Measurements from ENCODE around the gene IQSEC2.

The IQSEC2 gene

DNA sequence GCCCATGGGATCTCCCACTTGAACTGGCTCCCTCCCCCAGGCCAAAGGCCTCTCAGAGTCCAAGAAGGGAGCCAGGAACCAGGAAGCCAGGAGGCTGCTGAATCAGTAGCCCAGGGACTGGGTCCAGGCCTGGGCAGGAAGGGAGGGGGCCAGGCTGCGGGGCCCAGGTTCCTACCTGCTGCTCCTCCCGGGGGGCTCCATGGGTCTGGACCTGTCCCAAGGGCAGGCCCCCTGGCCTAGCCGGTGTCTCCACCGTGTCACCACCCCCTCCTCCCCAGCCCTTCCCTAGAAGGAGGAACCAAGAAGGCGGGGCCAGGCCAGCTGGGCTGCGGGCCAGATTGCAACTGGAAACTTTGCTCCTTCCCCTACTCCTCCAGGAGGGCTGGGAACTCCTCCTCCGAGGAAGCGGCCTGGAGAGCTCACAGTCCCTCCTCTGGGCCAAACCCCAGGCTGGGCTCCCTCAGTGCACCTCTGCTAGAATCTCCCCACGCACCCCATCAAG lies at the start of gene IQSEC2:
Gene IQSEC2 (minus strand): TSS at position 264 of the 502 bp plus-strand sequence.
- Mint-ChIP-seq H3K36me3 (no peaks in the 10 kb centered on the region), H3K27ac (peak within 1 kb of the TSS; percentile 54), H3K4me1 (peaks cover 14 to 18% of the 10 kb centered on the region in 2 donors), H3K27me3 (peaks cover 0 to 42% of the 10 kb centered on the region in 2 donors), H3K9me3 (no peaks in the 10 kb centered on the region), H3K4me3 (peak within 1 kb of the TSS in 1 of 2 donors; percentile 70)
- ATAC-seq (replicated peaks) (no peak), DNase-seq (no peak)

DNA sequence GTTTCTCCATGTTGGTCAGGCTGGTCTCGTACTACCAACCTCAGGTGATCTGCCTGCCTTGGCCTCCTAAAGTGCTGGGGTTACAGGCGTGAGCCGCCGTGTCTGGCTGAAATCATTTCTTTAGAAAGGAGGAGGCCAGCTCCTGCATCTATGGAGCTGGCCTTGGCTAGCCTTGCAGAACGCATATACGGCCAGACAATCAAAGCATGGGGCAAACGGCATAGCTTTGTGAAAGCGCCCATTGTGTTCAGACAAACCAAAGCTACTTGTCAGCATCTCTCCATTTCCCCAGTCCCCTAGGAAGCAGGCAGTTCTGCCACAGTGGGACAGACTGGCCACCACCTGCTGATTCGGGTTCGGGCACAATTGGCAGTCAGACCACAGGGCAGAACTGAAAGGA lies 48.9 kb upstream of the IQSEC2 start:
- no peaks in the 10 kb centered on the region for H3K4me1 Mint-ChIP-seq
- peaks cover 48 to 65% of the 10 kb centered on the region in 2 donors for H3K27me3 Mint-ChIP-seq
- no peak for DNase-seq
- H3K9me3 Mint-ChIP-seq = no peaks in the 10 kb centered on the region
- H3K4me3 Mint-ChIP-seq = no peak overlapping the region
- H3K27ac Mint-ChIP-seq = no peak overlapping the region
- H3K36me3 Mint-ChIP-seq = no peaks in the 10 kb centered on the region
- no peak for ATAC-seq (replicated peaks)

DNA sequence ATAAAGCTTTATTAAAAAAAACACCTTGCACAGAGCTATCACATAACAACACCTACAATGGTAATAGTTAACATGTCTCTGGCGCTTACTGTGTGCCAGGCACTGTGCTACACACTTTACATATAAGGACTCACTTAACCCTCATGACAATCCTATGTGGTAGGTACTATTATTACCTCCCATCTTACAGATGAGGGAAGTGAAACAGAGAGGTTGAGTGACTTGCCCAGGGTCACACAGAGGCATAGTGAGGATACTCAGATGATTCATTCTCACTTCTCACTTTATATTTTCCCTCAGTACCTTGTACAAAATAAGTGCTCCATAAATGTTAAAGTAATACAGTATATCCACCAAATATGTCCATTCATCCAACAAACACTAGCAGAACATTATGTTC lies 43.4 kb upstream of the IQSEC2 start:
- ATAC-seq (replicated peaks) (peak; percentile 73 to 74), DNase-seq (no peak)
- Mint-ChIP-seq H3K27me3 (peaks cover 45 to 57% of the 10 kb centered on the region in 2 donors), H3K27ac (no peak overlapping the region), H3K9me3 (peaks cover 0 to 2% of the 10 kb centered on the region in 2 donors), H3K36me3 (peaks cover 0 to 2% of the 10 kb centered on the region in 2 donors), H3K4me1 (peaks cover 10 to 14% of the 10 kb centered on the region in 2 donors), H3K4me3 (no peak overlapping the region)

DNA sequence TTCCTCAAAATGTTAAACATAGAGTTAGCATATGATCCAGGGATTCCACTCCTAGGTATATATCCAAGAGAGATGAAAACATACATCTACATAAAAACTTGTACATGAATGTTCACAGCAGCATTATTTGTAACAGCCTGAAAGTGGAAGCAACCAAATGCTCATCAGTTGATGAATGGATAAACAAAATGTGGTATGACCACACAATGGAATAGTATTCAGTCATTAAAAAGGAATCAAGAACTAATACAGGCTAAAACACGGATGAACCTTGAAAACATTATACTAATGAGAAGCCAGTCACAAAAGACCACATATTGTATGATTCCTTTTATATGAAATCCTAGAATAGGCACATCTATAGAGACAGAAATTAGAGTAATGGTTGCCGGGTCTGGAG lies 42.7 kb upstream of the IQSEC2 start:
- Mint-ChIP-seq H3K27me3 (peaks cover 52 to 60% of the 10 kb centered on the region in 2 donors), H3K4me1 (peaks cover 13 to 17% of the 10 kb centered on the region in 2 donors), H3K9me3 (peaks cover 0 to 2% of the 10 kb centered on the region in 2 donors), H3K36me3 (peaks cover 0 to 3% of the 10 kb centered on the region in 2 donors), H3K4me3 (no peak overlapping the region), H3K27ac (no peak overlapping the region)
- ATAC-seq (replicated peaks) (no peak), DNase-seq (no peak)

DNA sequence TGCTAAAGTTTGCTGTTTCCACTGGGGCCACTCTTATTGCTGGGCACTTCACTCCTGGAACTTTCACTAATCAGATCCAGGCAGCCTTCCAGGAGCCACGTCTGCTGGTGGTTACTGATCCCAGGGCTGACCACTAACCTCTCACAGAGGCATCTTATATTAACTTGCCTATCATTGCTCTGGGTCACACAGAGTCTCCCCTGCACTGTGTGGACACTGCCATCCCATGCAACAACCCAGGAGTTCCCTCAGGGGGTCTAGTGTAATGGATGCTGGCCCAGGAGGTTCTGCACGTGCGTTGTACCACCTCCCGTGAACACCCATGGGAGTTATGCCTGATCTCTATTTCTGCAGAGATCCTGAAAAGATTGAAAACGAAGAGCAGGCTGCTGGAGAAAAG lies 41.8 kb upstream of the IQSEC2 start:
- Mint-ChIP-seq H3K4me3 (no peak overlapping the region), H3K36me3 (peaks cover 0 to 3% of the 10 kb centered on the region in 2 donors), H3K9me3 (peaks cover 0 to 2% of the 10 kb centered on the region in 2 donors), H3K27ac (no peak overlapping the region), H3K27me3 (peaks cover 61 to 68% of the 10 kb centered on the region in 2 donors), H3K4me1 (peaks cover 13 to 17% of the 10 kb centered on the region in 2 donors)
- ATAC-seq (replicated peaks) (no peak), DNase-seq (no peak)

DNA sequence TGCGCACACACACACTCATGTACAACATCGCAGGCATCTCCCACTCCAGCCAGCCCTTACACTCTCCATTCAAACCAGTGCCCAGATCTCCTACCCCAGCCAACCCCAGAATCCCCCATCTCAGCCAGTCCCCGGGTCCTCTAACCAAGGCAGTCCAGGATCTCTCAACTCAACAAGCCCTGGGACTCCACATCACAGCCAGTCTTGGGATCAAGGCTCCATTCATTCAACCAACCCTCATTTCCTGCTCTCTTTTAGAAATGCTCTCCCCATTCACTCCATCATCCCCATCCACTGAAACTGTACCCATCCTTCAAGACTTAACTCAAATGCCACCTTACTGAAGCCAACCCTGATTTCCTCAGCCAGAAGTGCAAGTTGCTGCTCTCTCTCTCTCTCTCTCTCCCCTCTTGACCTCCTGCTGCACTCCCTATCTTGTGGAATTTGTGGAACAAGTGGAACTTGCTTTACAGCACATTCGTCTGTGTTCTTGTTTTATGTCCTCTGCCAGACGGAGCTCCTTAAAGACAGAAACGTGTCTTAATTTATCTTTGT lies 40.6 kb upstream of the IQSEC2 start:
- Mint-ChIP-seq H3K27ac (no peak overlapping the region), H3K9me3 (peaks cover 0 to 2% of the 10 kb centered on the region in 2 donors), H3K27me3 (peaks cover 62 to 69% of the 10 kb centered on the region in 2 donors), H3K4me1 (peaks cover 19 to 25% of the 10 kb centered on the region in 2 donors), H3K36me3 (peaks cover 0 to 3% of the 10 kb centered on the region in 2 donors), H3K4me3 (peak overlapping the region; percentile 64 to 69)
- ATAC-seq (replicated peaks) (no peak), DNase-seq (no peak)

DNA sequence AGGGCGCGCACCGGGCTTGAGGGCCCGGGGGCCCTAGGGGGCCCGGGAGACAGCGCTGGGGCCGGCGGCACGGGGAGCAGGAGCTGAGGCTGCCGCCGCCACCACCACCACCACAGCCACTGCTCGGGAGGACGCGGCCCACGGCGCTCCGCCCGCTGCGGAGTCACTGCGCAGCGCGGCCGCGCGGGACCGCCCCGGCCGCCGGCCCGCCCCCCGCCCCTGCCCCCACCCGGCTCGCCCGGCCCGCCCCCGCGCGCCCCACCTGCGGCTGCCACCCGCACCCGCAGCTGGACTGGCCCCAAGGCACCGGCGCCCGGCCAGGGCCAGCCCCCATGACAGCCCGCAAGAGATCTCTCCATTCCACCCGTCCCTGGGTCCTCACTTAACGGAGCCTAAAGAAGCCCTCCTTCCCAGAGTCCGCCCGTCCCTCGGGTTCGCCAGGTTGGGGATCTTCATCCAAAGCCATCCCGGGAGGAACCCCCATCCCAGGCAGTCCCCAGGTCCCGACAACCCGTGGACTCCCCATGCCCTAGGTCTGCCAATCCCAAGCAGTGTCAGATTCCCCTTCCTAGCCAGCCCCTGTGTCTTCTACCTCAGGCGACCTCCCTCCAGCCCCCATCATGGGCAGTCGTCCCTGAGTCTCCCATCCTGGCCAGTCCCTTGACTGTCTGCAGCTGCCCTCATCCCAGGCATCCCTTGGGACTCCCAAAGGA lies 40.0 kb upstream of the IQSEC2 start:
- Mint-ChIP-seq H3K36me3 (peaks cover 0 to 3% of the 10 kb centered on the region in 2 donors), H3K4me3 (peak overlapping the region; percentile 64 to 69), H3K27me3 (peaks cover 61 to 69% of the 10 kb centered on the region in 2 donors), H3K9me3 (peaks cover 0 to 2% of the 10 kb centered on the region in 2 donors), H3K27ac (no peak overlapping the region), H3K4me1 (peaks cover 19 to 25% of the 10 kb centered on the region in 2 donors)
- no peak for DNase-seq
- peak; percentile 26 to 53 for ATAC-seq (replicated peaks)

DNA sequence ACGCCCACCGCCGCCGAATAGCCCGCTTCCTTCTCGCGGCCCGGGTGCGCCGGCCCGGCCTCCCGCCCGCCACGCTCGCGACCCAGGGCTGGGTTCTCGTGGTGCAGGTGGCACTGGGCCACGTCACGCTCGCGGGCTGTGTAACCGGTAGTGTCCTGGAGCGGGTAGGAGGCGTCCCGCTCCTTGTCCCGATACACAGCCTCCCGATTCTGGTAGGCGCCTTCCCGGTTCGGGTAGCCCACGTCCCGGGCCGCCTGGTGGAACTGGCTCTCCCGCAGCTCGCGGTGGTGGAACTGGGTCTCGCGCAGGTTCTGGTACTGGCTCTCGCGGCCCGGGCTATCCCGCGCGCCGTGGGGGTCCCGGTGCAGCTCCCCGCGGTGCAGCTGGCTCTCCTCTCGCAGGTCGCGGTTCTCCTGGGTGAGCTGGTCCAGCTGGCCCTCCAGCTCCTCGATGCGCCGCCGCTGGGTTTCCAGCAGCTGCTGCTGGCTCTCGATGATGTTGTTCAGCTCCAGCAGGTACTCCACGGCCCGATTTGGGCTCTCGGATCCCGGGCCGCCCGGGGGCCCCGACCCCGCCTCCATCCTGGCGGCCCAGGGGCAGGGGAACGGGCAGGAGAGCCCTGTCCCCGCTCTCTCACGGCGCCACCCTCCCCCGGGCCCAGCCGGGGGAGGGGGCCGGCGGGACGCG lies 39.3 kb upstream of the IQSEC2 start:
- H3K27ac Mint-ChIP-seq = no peak overlapping the region

DNA sequence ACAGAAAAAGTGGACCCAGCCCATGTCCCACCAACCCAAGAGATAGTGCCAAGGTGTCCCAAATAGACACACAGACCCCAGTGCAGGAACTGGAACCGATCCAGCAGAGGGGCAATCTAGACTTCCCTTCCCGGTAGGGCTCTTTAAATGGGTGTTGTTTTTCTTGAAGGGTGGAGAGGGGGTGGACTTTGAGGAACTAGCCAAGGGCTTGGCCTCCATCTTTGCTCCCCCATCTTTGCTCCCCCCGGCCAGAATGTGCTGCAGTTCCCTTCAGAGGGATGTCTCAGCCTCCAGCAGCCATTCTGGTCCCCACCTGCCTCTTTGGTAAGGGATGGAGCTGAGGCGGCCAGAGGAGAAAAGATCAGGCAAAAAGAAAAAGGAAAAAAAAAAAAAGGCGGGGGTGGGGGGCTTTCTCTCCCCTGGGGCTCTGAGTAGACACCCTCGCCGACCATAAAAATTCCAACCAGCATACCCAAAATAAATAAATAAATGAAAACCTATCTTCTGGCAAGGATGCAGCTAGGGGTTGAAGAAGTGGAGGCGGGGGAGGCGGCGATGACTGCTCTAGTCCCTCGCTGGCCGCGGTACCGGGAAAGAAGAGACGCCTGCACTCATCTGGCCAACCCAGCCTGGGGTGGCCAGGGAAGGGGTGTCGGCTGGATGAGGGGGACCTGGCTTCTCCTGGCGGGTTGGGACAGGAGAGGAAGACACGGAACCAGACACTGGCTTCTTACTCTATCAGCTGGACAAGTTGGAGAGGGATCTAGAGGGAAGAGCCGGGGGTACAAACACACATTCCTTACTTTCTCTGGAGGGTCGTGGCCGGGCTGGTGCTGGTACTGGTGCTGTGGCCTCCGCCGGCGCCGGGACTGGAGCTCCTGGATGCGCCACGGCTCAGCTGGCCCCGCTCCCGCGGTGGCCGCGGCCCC lies 38.5 kb upstream of the IQSEC2 start:
- DNase-seq (no peak), ATAC-seq (replicated peaks) (no peak)
- H3K27ac Mint-ChIP-seq = no peak overlapping the region
- peaks cover 0 to 3% of the 10 kb centered on the region in 2 donors for H3K36me3 Mint-ChIP-seq
- peaks cover 49 to 62% of the 10 kb centered on the region in 2 donors for H3K27me3 Mint-ChIP-seq
- peak overlapping the region; percentile 85 for H3K4me3 Mint-ChIP-seq
- H3K9me3 Mint-ChIP-seq = peaks cover 0 to 2% of the 10 kb centered on the region in 2 donors
- peaks cover 19 to 25% of the 10 kb centered on the region in 2 donors for H3K4me1 Mint-ChIP-seq

More for the DNA sequence above, 39.3 kb upstream of the IQSEC2 start:
- DNase-seq = no peak
- H3K9me3 Mint-ChIP-seq = peaks cover 0 to 2% of the 10 kb centered on the region in 2 donors
- peaks cover 19 to 25% of the 10 kb centered on the region in 2 donors for H3K4me1 Mint-ChIP-seq
- peak overlapping the region; percentile 18 to 37 for H3K4me3 Mint-ChIP-seq
- ATAC-seq (replicated peaks) = peak; percentile 22 to 33
- H3K36me3 Mint-ChIP-seq = peaks cover 0 to 3% of the 10 kb centered on the region in 2 donors
- peaks cover 54 to 66% of the 10 kb centered on the region in 2 donors for H3K27me3 Mint-ChIP-seq

DNA sequence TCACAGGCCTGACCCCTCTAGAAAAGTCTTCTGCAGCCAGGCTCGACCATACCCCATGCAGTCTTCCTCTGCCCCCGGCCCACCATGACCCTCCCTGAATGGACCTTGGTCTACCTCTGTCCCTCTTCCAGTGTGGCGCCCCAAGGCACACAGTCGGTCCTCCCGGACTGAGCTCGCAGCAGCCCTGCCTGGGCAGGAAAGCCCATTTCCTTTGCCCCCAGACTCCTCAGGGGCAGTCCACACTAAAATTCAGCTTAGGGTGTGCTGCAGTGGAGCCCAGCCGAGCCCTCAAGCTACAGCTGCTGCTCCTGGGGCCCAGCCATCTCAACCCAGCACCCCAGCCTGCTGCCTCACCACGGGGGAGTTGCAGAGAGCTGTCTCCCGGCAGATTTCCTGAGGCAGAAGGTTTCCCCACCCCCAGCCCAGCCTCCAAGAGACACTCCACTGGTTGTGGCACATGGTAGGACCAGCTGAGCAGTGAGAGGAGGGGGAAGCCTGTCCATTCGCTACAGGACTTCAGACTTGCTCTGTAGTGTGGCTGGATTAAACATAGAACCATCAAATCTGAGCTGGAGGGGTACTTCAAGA lies 37.5 kb upstream of the IQSEC2 start:
- peaks cover 0 to 3% of the 10 kb centered on the region in 2 donors for H3K36me3 Mint-ChIP-seq
- ATAC-seq (replicated peaks) (no peak), DNase-seq (no peak)
- H3K4me1 Mint-ChIP-seq = peaks cover 19 to 25% of the 10 kb centered on the region in 2 donors
- H3K9me3 Mint-ChIP-seq = no peaks in the 10 kb centered on the region
- H3K27me3 Mint-ChIP-seq = peaks cover 42 to 60% of the 10 kb centered on the region in 2 donors
- H3K27ac Mint-ChIP-seq = no peak overlapping the region
- H3K4me3 Mint-ChIP-seq = no peak overlapping the region

DNA sequence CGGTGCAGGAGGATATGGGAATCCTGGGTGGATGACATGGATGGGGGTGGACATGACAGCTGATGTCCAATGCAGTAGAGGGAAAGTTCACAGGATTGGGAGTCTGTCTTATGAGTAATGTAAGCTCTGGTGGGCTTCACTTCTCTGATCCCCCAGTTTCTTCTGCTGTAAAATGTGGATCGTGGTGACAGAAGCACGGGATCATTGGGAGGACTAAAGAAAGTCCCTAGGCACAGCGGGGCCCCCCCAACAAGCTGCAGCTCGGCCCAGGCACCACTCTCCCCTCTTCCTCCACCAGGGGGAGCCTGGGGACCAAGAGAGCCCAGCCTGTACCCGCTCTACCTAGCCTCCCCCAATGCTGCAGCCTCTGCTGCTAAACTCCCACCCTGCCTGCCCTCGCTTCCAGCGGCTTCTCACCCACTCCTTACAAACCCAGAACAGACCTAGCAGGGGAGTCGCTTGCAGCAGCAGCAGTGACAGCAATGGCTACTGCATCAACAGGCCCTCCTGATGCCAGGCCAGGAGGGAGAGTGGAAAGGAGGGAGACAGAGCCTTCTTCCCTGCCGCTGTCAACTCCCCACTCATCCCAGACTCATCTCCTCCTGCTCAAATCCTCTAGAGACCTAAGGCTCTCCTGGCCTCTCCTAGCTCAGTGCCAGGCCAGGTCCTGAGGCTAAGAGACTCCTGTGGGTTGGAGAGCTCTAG lies 36.1 kb upstream of the IQSEC2 start:
- Mint-ChIP-seq H3K36me3 (peaks cover 0 to 3% of the 10 kb centered on the region in 2 donors), H3K27ac (no peak overlapping the region), H3K27me3 (peaks cover 41 to 52% of the 10 kb centered on the region in 2 donors), H3K4me1 (peaks cover 25% of the 10 kb centered on the region in 2 donors), H3K9me3 (no peaks in the 10 kb centered on the region), H3K4me3 (no peak overlapping the region)
- DNase-seq (peak; percentile 58), ATAC-seq (replicated peaks) (peak; percentile 82 to 84)

DNA sequence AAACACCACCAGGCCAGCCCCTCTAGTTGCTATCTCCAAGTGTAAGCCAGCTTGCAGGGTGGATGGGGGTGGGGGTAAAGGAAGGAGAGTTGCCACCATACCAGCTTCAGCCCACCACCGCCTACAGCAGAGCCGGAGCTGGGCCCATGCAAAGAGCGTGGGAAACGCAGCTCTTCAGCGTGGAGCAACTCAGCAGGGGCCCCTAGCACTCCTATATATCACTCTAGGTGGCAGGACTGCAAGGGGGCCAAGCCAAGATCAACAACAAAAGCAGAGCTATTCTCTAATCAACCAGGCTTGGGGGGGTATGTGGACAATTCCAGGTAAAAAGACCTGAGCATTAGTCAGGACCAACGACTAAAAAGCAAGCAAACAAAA lies 35.5 kb upstream of the IQSEC2 start:
- Mint-ChIP-seq H3K9me3 (no peaks in the 10 kb centered on the region), H3K36me3 (peaks cover 0 to 3% of the 10 kb centered on the region in 2 donors), H3K27ac (no peak overlapping the region), H3K4me3 (no peak overlapping the region), H3K4me1 (peaks cover 21 to 23% of the 10 kb centered on the region in 2 donors), H3K27me3 (peaks cover 34 to 51% of the 10 kb centered on the region in 2 donors)
- DNase-seq = no peak
- no peak for ATAC-seq (replicated peaks)

Measured in stimulated activated naive B cell treated with anti-CD40 and anti-IgM and Interleukin-4, amounts not matched to agents 10 μg/mL and 1 μg/mL and 100 μg/mL, for 72 hours (primary cell).